Measurements from ENCODE around the gene LSM10.

The LSM10 gene

GRCh38 chr1:36390411-36390810, 7.3 kb downstream of the LSM10 start:
- DNase-seq (ENCODE audit: low read depth), result no peak
- TF ChIP-seq CTCF (IDR thresholded peaks at IDR 0.05; ENCODE audit: low read length, missing control alignments), result no peak
- no peak overlapping the region for H3K4me3 ChIP-seq (replicated peaks; ENCODE audit: low read depth, low read length)

- no peak for DNase-seq (ENCODE audit: low read depth)
- TF ChIP-seq CTCF (IDR thresholded peaks at IDR 0.05; ENCODE audit: low read length, missing control alignments), result no peak
- H3K4me3 ChIP-seq (replicated peaks; ENCODE audit: low read depth, low read length), result no peak overlapping the region
Measured at GRCh38 chr1:36389999-36390398, 7.7 kb downstream of the LSM10 start.

GRCh38 chr1:36389261-36389660, 8.4 kb downstream of the LSM10 start:
- no peak for DNase-seq (ENCODE audit: low read depth)
- TF ChIP-seq CTCF (IDR thresholded peaks at IDR 0.05; ENCODE audit: low read length, missing control alignments), result no peak

DNA sequence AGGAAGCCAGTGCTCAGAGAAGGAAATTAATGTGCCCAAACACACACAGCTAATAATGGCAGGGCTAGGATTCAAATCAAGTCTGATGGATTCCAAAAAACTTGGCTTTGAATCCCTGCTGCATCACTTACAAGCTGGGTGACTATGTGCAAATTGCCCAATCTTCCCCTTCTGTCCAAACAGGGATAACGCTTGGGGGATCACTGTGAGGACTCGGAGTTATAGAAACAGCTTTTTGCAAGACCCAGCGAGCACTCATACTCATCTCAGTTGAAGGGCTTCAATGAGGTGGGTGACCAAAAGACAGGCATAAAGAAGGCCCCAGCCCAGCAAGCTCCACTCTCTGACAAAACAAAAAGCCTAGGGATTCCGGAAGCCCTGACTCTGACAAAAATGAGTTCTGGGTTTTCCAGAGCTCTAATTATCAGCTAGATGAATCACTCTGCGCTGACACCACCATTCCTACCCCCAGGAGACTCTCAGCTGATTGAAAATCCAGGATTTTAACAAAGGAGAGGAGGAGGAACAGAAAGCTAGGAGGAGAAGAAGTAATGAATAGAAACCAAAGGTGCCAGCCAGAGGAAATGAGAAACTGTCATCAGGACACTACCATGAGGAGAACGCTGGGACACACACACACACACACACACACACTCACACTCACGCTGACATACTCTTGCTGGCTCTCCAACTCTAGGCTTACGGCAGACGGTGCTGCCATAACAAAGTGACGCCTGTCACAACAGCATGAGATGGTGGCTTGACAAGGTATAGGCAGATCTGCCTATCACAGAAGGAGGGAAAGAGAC, 10.4 kb downstream of the LSM10 start:
- no peak for TF ChIP-seq CTCF (IDR thresholded peaks at IDR 0.05; ENCODE audit: low read length, missing control alignments)
- peak overlapping the region; percentile 68 for H3K4me3 ChIP-seq (replicated peaks; ENCODE audit: low read depth, low read length)
- DNase-seq (ENCODE audit: low read depth), result peak; percentile 90

More at GRCh38 chr1:36389261-36389660, 8.4 kb downstream of the LSM10 start:
- no peak overlapping the region for H3K4me3 ChIP-seq (replicated peaks; ENCODE audit: low read depth, low read length)

- no peak for TF ChIP-seq CTCF (IDR thresholded peaks at IDR 0.05; ENCODE audit: low read length, missing control alignments)
- H3K4me3 ChIP-seq (replicated peaks; ENCODE audit: low read depth, low read length), result peak overlapping the region; percentile 68
- DNase-seq (ENCODE audit: low read depth), result peak; percentile 100
Measured at GRCh38 chr1:36386265-36387140, 11.2 kb downstream of the LSM10 start.

- no peak for TF ChIP-seq CTCF (IDR thresholded peaks at IDR 0.05; ENCODE audit: low read length, missing control alignments)
- peak within 1 kb of the TSS; percentile 92 for H3K4me3 ChIP-seq (replicated peaks; ENCODE audit: low read depth, low read length)
- peak; percentile 100 for DNase-seq (ENCODE audit: low read depth)
Measured at GRCh38 chr1:36385410-36386264, 12.1 kb downstream of the LSM10 start, which contains the start of gene STK40. Gene STK40 (minus strand): TSS chr1:36385924. CDS start chr1:36361332, 24,592 bp downstream.

Measured in fibroblast of pulmonary artery (primary cell).